Amniotic stem cell (primary cell): ENCODE results near the gene EN2.

ENCODE experiments used
- DNase-seq: peaks from one replicate; lab custom pipeline; 2025; lab: John Stamatoyannopoulos, UW

Gene EN2

GRCh38 chr7:155450970-155451801 lies 6.7 kb upstream of the EN2 start:
- no peak for DNase-seq

- no peak for DNase-seq
Measured at GRCh38 chr7:155451840-155452239, 6.1 kb upstream of the EN2 start.

- no peak for DNase-seq
Measured at GRCh38 chr7:155452505-155453295, 5.2 kb upstream of the EN2 start.

- no peak for DNase-seq
Measured at GRCh38 chr7:155453296-155454182, 4.4 kb upstream of the EN2 start.

GRCh38 chr7:155454183-155455112 lies 3.5 kb upstream of the EN2 start:
- no peak for DNase-seq

GRCh38 chr7:155455132-155455693 lies 2.7 kb upstream of the EN2 start:
- DNase-seq = no peak

- DNase-seq = no peak
Measured at GRCh38 chr7:155455776-155456737, 1.9 kb upstream of the EN2 start.

GRCh38 chr7:155456738-155457543 lies 988 bp upstream of the EN2 start:
- no peak for DNase-seq

GRCh38 chr7:155457544-155458110 lies 302 bp upstream of the EN2 start:
- no peak for DNase-seq

- DNase-seq = no peak
Measured at GRCh38 chr7:155458878-155459699, 1.2 kb downstream of the EN2 start.

- no peak for DNase-seq
Measured at GRCh38 chr7:155459700-155460461, 2.0 kb downstream of the EN2 start.

GRCh38 chr7:155460926-155461613 lies 3.1 kb downstream of the EN2 start:
- DNase-seq = no peak

- no peak for DNase-seq
Measured at GRCh38 chr7:155461631-155462030, 3.7 kb downstream of the EN2 start.

- no peak for DNase-seq
Measured at GRCh38 chr7:155462163-155462735, 4.3 kb downstream of the EN2 start.

GRCh38 chr7:155463114-155463811 lies 5.3 kb downstream of the EN2 start:
- no peak for DNase-seq
